NCI-H128 (cell line): Measurements from ENCODE around the gene RCE1.
"Not testable (repeated sequence)": the region's sequence is repeated elsewhere in the genome, so short reads cannot be mapped to it uniquely, and the experiment has no call there.

ENCODE experiments used
- DNase-seq: peaks from one replicate; lab custom pipeline; 2025; ENCODE audit not compliant: unreplicated experiment; lab: John Stamatoyannopoulos, UW

The RCE1 gene

GRCh38 chr11:66842896-66843775 is at the start of gene RCE1:
TSS of gene RCE1 (plus strand) at chr11:66843441. CDS start at chr11:66843456, 15 bp downstream.
- DNase-seq = peak; percentile 88

- not testable (repeated sequence) for DNase-seq
Measured at GRCh38 chr11:66799815-66800214, 43.4 kb upstream of the RCE1 start.

GRCh38 chr11:66800720-66801428 is 42.4 kb upstream of the RCE1 start:
- no peak for DNase-seq

GRCh38 chr11:66809592-66809991 is 33.6 kb upstream of the RCE1 start:
- no peak for DNase-seq

- no peak for DNase-seq
Measured at GRCh38 chr11:66810576-66811185, 32.6 kb upstream of the RCE1 start.

- DNase-seq = no peak
Measured at GRCh38 chr11:66814678-66815077, 28.6 kb upstream of the RCE1 start.

GRCh38 chr11:66815646-66816045 is 27.6 kb upstream of the RCE1 start:
- DNase-seq = no peak

GRCh38 chr11:66818231-66818955 is 24.8 kb upstream of the RCE1 start:
- no peak for DNase-seq

- no peak for DNase-seq
Measured at GRCh38 chr11:66820381-66820780, 22.9 kb upstream of the RCE1 start.

- no peak for DNase-seq
Measured at GRCh38 chr11:66820901-66821300, 22.3 kb upstream of the RCE1 start.

GRCh38 chr11:66823700-66824099 is 19.5 kb upstream of the RCE1 start:
- DNase-seq = no peak

- DNase-seq = not testable (repeated sequence)
Measured at GRCh38 chr11:66824573-66824972, 18.7 kb upstream of the RCE1 start.

GRCh38 chr11:66834539-66834845 is 8.7 kb upstream of the RCE1 start:
- DNase-seq = no peak

- DNase-seq = no peak
Measured at GRCh38 chr11:66834943-66835342, 8.3 kb upstream of the RCE1 start.

GRCh38 chr11:66835768-66836405 is 7.4 kb upstream of the RCE1 start:
- no peak for DNase-seq

- no peak for DNase-seq
Measured at GRCh38 chr11:66840317-66841091, 2.7 kb upstream of the RCE1 start.

GRCh38 chr11:66841861-66842260 is 1.4 kb upstream of the RCE1 start:
- no peak for DNase-seq

GRCh38 chr11:66842501-66842895 is 743 bp upstream of the RCE1 start:
- no peak for DNase-seq

- DNase-seq = no peak
Measured at GRCh38 chr11:66843776-66844495, 695 bp downstream of the RCE1 start.
